Activated T-helper 2 cell treated with anti-CD3 and anti-CD28 coated beads, Interferon-gamma antibody, Interleukin-2, Interleukin-4, amounts not matched to agents 10 μg/mL and 5 μg/mL and 100 μg/mL, durations not matched to agents 14 hours and 24 hours and 36 hours (primary cell): ENCODE data around the gene AKAP6. TPM values are rescaled to one million over a fixed set of nuclear protein-coding genes. Genes with fewer than 3 reads are reported as not detected.

Experiments used
- DNase-seq: peaks from one replicate; pipeline ENCODE4 v3.0.0; 2021; ENCODE audit warnings: low spot score
- H3K27ac Mint-ChIP-seq: one replicate; pipeline ENCODE4 v1.8.0; 2021; ENCODE audit warnings: mixed read lengths
- H3K27me3 Mint-ChIP-seq: one replicate; pipeline ENCODE4 v1.8.0; 2021; ENCODE audit warnings: low read depth, mixed read lengths
- H3K36me3 Mint-ChIP-seq: one replicate; pipeline ENCODE4 v1.8.0; 2021; ENCODE audit warnings: low read depth, mixed read lengths
- H3K4me1 Mint-ChIP-seq: one replicate; pipeline ENCODE4 v1.8.0; 2021; ENCODE audit warnings: low read depth, mixed read lengths
- H3K4me3 Mint-ChIP-seq: one replicate; pipeline ENCODE4 v1.8.0; 2021; ENCODE audit warnings: low read depth, mild to moderate bottlenecking, moderate library complexity, mixed read lengths
- H3K9me3 Mint-ChIP-seq: one replicate; pipeline ENCODE4 v1.8.0; 2021; ENCODE audit warnings: mixed read lengths
- intact Hi-C: fragments of 100-400 bp; cut with micrococcal nuclease; formaldehyde crosslinking; loops from one replicate; pipeline ENCODE4 v1.15.1; 2023
- total RNA-seq: library from RNA; stranded (reverse); gene quantifications from 2 replicates; pipeline ENCODE4 v1.2.3, GENCODE V29; 2022

Gene AKAP6
- total RNA-seq, 1 donor from 2014 or later: 1.0 TPM

DNA sequence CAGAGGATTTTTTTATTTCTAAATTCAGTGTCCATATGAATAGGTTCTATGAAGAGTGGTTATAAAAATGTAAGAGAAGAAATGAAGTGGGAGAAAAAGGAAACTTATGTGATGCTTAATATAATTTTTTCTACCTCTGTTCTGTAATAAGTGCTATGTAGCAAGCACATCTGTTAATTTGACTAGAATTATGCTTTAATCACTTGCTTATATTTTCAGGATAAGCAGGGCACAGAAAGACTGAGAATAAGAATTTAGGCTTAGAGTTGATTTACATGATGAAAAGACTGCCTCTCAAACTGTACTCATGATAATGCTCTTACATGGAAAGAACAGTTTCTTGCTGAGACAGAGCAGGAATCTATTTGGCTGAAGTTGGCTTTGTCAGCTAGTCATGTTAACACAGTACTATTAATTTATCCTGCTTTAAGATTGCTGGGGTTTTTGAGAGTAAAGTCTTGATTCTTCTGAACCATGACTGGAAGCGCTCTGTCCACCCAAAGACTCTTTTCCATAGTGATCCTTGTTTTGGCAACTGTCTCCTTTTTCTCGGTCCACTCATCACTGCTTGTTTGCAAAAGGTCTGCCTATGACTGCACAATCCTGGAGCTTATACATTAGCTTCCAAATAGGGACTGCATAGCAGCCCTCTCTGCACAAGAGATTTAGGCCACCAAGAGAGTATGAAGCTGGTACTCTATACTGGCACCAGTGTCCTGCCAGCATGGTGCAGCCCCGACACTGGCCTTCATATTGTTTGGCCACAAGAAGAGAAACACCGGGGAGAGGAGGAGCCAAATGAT lies 98.8 kb downstream of the AKAP6 start:
- Mint-ChIP-seq H3K27me3 (peaks cover 4% of the 10 kb centered on the region), H3K4me1 (no peaks in the 10 kb centered on the region), H3K27ac (no peak overlapping the region), H3K4me3 (no peak overlapping the region), H3K36me3 (no peaks in the 10 kb centered on the region), H3K9me3 (no peaks in the 10 kb centered on the region)
- DNase-seq: no peak
- intact Hi-C loops: no loop called here

DNA sequence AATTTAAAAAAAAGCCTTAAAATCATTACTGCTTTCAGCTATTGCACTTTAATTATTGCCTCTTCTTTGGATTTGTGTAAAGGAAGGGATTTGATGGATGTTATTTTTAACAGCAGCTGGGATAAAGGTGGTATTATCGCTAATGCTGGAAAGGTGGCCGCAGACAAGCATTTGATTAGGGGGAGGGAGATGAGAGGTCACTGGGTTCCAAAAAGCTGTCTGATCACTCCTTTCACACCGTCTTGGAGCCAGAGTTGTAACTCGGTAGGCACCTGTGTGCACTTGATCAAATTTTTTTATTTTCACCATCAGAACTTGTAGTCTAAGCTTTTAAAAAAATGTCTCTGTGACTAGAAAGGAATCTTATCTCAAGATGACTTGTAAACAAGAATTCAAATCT lies 99.8 kb downstream of the AKAP6 start:
- intact Hi-C loops: no loop called here
- H3K4me1 Mint-ChIP-seq: no peaks in the 10 kb centered on the region
- no peak overlapping the region for H3K27ac Mint-ChIP-seq
- H3K4me3 Mint-ChIP-seq: no peak overlapping the region
- no peaks in the 10 kb centered on the region for H3K9me3 Mint-ChIP-seq
- H3K36me3 Mint-ChIP-seq: no peaks in the 10 kb centered on the region
- DNase-seq: no peak
- peaks cover 4% of the 10 kb centered on the region for H3K27me3 Mint-ChIP-seq

DNA sequence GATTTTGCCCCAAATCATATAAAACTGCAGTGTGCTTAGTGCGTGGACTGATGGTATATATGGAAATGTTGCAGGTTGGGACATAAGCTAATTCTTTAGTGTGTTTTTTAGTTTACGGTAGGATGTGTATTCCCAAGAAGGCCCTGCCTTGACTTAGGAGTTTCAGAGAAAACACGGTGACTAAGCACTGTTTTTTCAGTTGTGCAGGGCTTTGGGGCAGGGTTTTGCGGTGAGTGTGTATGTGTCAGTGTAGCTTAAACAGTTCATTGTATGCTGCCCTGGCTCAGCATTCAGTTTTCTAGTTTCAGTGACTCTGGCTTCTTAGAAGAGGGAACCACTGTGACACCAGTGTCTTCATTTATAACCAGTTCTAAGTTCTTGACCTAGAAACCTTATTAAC lies 101.2 kb downstream of the AKAP6 start:
- Mint-ChIP-seq H3K36me3 (no peaks in the 10 kb centered on the region), H3K9me3 (no peaks in the 10 kb centered on the region), H3K4me1 (no peaks in the 10 kb centered on the region), H3K27me3 (peaks cover 4% of the 10 kb centered on the region), H3K27ac (no peak overlapping the region), H3K4me3 (no peak overlapping the region)
- no peak for DNase-seq
- intact Hi-C loops: no loop called here

DNA sequence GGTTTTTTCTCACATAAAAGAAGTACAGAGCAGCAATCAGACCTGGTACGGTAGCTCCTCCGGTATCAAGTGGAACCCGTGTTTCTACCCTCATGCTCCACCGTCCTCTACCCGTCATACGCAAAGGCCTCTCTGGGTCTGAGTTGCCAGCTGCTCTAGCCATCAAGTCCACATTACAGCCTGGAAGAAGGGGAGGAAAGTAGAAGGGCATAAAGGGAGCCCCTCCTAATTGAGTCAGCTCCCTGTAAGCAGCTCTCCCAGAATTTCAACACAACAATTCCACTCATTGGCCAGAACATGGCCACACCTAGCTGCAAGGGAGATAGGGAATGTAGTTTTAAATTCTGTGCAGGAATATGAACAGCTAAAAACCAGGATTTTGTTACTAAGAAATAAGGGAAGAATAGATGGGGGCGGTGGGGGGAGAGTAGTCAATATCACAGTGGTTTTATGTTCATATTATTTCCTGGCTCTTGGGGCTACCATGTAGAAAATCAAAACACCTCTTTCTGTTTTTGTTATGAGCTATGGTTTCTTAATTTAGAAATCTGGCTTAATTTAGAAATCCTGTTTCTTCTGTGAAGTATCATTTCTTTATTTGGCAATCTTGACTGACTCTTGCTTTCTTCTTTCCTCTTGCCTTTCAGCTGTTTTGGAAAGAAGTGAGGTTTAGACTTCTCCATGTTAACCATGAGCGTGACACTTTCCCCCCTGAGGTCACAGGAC lies 103.9 kb downstream of the AKAP6 start:
- DNase-seq: no peak
- intact Hi-C loops: no loop called here
- H3K4me3 Mint-ChIP-seq: no peak overlapping the region
- no peaks in the 10 kb centered on the region for H3K9me3 Mint-ChIP-seq
- H3K27me3 Mint-ChIP-seq: peaks cover 3% of the 10 kb centered on the region
- H3K27ac Mint-ChIP-seq: no peak overlapping the region
- H3K36me3 Mint-ChIP-seq: no peaks in the 10 kb centered on the region
- H3K4me1 Mint-ChIP-seq: no peaks in the 10 kb centered on the region

DNA sequence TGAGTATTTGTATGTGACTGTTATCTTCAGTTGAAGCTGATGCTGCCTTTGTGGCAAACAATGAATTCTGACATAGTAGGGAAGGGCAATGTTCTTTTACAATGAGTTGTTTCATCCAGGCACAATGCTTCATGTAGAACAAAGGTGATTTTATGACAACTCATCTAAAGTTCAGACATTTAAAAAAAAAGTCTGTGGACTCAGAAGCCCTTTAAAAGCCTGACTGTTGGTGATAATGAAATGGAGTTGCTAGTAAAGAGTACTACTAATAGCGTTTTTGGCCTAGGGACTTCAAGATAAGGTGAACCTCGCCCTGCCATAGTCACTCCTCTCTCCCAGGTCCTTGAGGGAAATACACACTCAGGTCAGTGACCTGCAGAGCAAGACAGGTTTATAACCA lies 105.1 kb downstream of the AKAP6 start:
- Mint-ChIP-seq H3K9me3 (no peaks in the 10 kb centered on the region), H3K4me3 (no peak overlapping the region), H3K27me3 (no peaks in the 10 kb centered on the region), H3K36me3 (no peaks in the 10 kb centered on the region), H3K27ac (no peak overlapping the region), H3K4me1 (peaks cover 5% of the 10 kb centered on the region)
- DNase-seq: no peak
- intact Hi-C loops: no loop called here

DNA sequence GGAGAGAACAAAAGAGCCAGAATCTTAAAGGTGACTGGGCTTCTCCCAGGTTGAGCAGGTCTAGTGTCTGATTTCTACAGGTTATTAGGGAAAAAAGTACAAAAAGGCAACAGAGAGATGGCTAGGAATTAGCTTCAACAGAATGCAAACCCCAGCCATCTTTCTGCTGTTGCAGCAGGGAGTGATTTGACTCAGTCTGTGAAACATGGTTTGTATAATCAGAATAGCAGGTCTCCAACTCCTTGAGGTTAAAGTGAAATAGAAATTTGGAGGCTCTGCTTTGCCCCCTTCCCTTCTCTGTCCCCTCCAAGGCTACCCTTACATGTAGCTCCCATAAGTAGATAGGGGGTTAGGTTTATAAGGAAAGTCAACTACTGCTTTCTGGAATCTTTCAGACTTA lies 105.8 kb downstream of the AKAP6 start:
- intact Hi-C loops: no loop called here
- Mint-ChIP-seq H3K27me3 (no peaks in the 10 kb centered on the region), H3K9me3 (no peaks in the 10 kb centered on the region), H3K4me3 (no peak overlapping the region), H3K4me1 (peaks cover 5% of the 10 kb centered on the region), H3K27ac (no peak overlapping the region), H3K36me3 (no peaks in the 10 kb centered on the region)
- no peak for DNase-seq

DNA sequence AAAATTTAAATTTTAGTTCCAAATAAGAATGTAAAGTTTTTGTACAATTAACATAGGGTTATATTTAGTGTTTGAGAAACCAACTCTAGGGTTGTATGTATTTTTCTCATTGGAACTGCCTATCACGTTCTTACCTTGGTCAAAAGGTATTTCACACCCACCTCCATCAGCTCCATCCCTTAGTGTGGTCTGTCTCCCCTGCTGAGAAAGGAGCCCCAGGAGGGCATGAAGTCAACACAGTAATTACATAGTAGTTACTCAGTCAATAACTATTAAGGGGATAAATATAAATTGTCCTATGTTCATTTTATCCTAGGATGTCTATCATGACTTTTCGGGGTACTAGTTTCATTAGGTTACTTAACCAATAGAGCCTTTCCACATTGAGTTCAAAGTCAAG lies 106.3 kb downstream of the AKAP6 start:
- intact Hi-C loops: no loop called here
- Mint-ChIP-seq H3K4me1 (peaks cover 5% of the 10 kb centered on the region), H3K36me3 (no peaks in the 10 kb centered on the region), H3K4me3 (no peak overlapping the region), H3K27me3 (no peaks in the 10 kb centered on the region), H3K9me3 (no peaks in the 10 kb centered on the region), H3K27ac (no peak overlapping the region)
- DNase-seq: no peak

DNA sequence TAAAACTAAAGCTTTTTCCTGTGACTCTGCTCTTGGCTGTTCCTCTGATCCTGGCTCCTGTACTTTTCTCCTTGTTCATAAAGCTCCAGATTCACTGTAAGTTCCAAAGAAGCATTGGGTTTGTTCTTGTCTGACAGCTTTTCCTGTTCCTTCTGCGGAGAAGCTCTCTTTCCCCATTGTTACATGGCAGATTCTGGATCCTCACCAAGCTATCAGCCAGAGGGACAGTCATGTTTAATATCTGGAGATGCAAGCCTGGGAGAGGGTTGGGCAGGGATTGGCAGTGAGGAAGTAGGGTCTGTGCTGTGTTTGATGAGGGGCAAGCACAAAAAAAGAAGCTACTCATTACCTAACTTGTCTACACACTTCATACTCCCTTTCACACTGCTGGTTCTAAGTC lies 107.9 kb downstream of the AKAP6 start:
- no peaks in the 10 kb centered on the region for H3K9me3 Mint-ChIP-seq
- H3K4me1 Mint-ChIP-seq: peaks cover 5% of the 10 kb centered on the region
- H3K27ac Mint-ChIP-seq: no peak overlapping the region
- intact Hi-C loops: no loop called here
- no peak overlapping the region for H3K4me3 Mint-ChIP-seq
- H3K27me3 Mint-ChIP-seq: no peaks in the 10 kb centered on the region
- DNase-seq: no peak
- H3K36me3 Mint-ChIP-seq: no peaks in the 10 kb centered on the region

DNA sequence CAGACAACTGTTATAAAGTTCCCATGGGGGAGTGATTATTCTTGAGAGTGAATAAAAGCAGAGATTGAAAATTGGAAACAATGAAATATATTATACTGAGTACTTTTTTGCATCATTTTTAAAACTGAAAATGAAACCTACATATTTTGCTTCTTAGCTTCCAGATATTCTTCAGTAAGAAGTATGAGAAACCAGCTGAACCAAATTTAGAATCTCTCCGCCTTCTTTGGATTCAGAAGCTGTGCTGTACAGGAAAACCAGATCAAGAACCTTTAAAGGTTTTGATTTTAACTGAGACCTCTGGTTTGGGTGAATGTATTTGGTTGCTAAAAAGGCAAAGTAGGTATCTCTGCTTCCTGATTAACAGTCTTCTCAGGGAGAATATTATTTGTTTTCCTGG lies 109.4 kb downstream of the AKAP6 start:
- Mint-ChIP-seq H3K27ac (no peak overlapping the region), H3K9me3 (no peaks in the 10 kb centered on the region), H3K4me1 (peaks cover 5% of the 10 kb centered on the region), H3K36me3 (no peaks in the 10 kb centered on the region), H3K4me3 (no peak overlapping the region), H3K27me3 (no peaks in the 10 kb centered on the region)
- DNase-seq: no peak
- intact Hi-C loops: no loop called here

DNA sequence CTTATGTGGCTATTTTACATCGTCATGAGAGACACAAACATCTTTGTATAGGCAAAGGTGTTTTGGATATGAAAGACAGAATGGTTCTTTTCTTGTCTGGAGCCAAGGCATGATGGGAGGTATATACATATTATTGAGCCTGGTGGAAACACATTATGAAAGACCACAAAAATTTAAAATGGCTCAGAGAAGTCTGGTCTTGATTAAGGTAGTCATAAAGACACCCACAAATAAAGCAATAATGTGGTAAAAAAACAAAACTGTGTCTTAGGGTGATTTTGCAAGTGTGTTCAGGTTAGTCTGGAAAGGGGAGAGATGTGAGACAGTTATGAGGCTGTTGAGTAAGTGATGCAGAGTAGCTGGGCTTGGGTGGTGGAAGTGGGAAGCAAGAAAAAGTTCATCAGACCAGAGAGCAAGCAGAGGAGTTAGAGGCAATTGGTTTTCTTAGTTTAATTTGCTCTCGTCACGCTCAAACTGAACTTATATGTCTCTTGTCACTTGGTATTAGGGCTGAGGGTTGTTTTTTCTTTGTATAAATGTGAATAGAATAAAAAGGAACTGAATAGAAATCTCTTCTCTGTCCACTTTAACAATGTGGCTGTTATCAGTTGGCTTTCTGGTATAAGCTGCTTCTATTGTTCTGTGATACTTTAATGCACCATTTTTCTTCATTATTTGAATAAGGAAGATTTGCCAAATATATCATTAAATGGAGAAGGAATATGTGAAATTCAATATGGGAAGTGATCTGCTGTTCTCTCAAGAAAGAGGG lies 115.0 kb downstream of the AKAP6 start:
- H3K36me3 Mint-ChIP-seq: no peaks in the 10 kb centered on the region
- DNase-seq: no peak
- no peak overlapping the region for H3K4me3 Mint-ChIP-seq
- H3K4me1 Mint-ChIP-seq: no peaks in the 10 kb centered on the region
- H3K9me3 Mint-ChIP-seq: no peaks in the 10 kb centered on the region
- intact Hi-C loops: no loop called here
- H3K27ac Mint-ChIP-seq: no peak overlapping the region
- H3K27me3 Mint-ChIP-seq: no peaks in the 10 kb centered on the region

DNA sequence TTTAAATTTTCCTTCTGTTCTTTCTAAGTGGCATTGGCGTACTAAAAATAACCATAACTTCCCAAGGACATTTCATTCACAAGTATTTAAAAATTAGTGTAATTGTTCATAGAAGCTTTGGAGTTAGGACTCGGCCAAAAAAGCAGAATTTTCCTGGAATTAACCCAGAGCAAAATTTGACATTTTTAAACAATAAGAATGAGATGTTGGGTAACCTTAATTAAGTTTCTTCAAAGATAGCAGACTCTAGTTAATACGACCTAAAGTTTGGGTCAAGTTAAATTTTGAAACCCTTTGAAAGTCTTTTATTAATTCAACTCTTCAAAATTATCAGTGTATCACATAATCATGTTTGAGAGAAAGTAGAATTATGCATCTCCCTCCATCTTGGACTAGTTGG lies 118.3 kb downstream of the AKAP6 start:
- Mint-ChIP-seq H3K27me3 (no peaks in the 10 kb centered on the region), H3K4me3 (no peak overlapping the region), H3K36me3 (no peaks in the 10 kb centered on the region), H3K9me3 (no peaks in the 10 kb centered on the region), H3K4me1 (no peaks in the 10 kb centered on the region), H3K27ac (no peak overlapping the region)
- no peak for DNase-seq
- intact Hi-C loops: no loop called here

DNA sequence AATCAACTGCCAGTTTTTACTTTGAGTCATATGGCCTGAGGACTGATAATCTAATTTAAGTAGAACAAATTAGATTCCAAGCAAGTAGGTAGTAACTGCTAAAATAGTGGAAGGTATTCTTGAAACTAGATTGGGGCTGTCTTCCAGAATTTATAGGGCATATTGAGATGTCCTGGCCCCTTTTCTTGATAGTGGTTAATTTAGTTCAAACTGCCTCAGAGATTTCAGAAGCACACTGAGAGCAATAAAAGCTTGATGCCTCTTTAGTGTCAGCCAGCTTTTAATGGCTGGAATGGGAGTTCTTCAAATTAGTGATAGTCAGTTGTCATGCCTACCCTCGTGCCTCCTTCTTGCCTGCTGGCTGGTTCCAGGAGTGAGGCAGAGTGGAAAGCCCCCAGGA lies 120.5 kb downstream of the AKAP6 start:
- no peak overlapping the region for H3K27ac Mint-ChIP-seq
- H3K4me3 Mint-ChIP-seq: no peak overlapping the region
- no peak for DNase-seq
- H3K36me3 Mint-ChIP-seq: no peaks in the 10 kb centered on the region
- no peaks in the 10 kb centered on the region for H3K27me3 Mint-ChIP-seq
- no peaks in the 10 kb centered on the region for H3K9me3 Mint-ChIP-seq
- intact Hi-C loops: no loop called here
- H3K4me1 Mint-ChIP-seq: no peaks in the 10 kb centered on the region
